Left lung (tissue), 10 donors: ENCODE measurements around the gene RRP12. TPM values are rescaled to one million over a fixed set of nuclear protein-coding genes. Genes with fewer than 3 reads are reported as not detected.
A peak's percentile ranks its signal among the peaks of the same experiment; 100 is the strongest.

Source experiments
- ATAC-seq: fragments of 200-7000 bp; cut with Tn5 transposase; one replicate; pipeline ENCODE4 v1.9.1; 2020; ENCODE audit warnings: moderate library complexity
- DNase-seq, 4 donors: peaks; one replicate each; pipeline ENCODE4 v3.0.0-alpha.2; 2013 to 2020
- H3K27ac ChIP-seq, 2 donors: fragments of 200-600 bp; sonication (generic) in 1 of 2; one replicate each; pipeline versions ENCODE4 v1.5.0 to v1.8.0; 2020 to 2021
- H3K27me3 ChIP-seq, 2 donors: fragments of 200-600 bp; sonication (generic) in 1 of 2; one replicate each; pipeline versions ENCODE4 v1.5.0 to v1.8.0; 2020 to 2021
- H3K36me3 ChIP-seq, 2 donors: fragments of 200-600 bp; sonication (generic) in 1 of 2; one replicate each; pipeline versions ENCODE4 v1.5.0 to v1.8.0; 2020 to 2021
- H3K4me1 ChIP-seq, 2 donors: fragments of 200-600 bp; one replicate each; pipeline ENCODE4 v1.8.0; 2021
- H3K4me3 ChIP-seq, 2 donors: fragments of 200-600 bp; sonication (generic) in 1 of 2; one replicate each; pipeline versions ENCODE4 v1.5.0 to v1.8.0; 2020 to 2021; ENCODE audit warnings: mild to moderate bottlenecking in 1 of 2
- H3K9me3 ChIP-seq, 2 donors: fragments of 200-600 bp; sonication (generic) in 1 of 2; one replicate each; pipeline versions ENCODE4 v1.5.0 to v1.8.0; 2020 to 2021
- intact Hi-C, 2 donors: fragments of 100-400 bp; cut with DNase I; formaldehyde crosslinking; loops; one replicate each; pipeline versions ENCODE4 v1.11.2 to v1.14.2; 2022
- polyA plus RNA-seq, 6 donors: library from polyadenylated mRNA; unstranded; fragments of 120-200 nt; gene quantifications; one replicate each; pipeline ENCODE4 v1.2.1, GENCODE V29; 2013; ENCODE audit not compliant: insufficient read length in 6 of 6
- total RNA-seq, 2 donors: library from RNA; stranded (reverse); fragmentation: NEBNext Ultra II Directional; extraction: Animal tissue kit (Norgen Biotek cat#: 25700); gene quantifications; one replicate each; pipeline ENCODE4 v1.2.1, GENCODE V29; 2021
- TF ChIP-seq, protein P1 (sequence below), 2 donors: fragments of 200-600 bp; sonication (generic) in 1 of 2; IDR thresholded peaks; one replicate each; pipeline versions ENCODE4 v1.5.0 to v1.8.0; 2021; ENCODE audit warnings: antibody characterized with exemption in 2 of 2
- donor health status: DM: no; HTN: yes; CAD: no.
- donor health status: DM: no; HTN: no; CAD: no.

The RRP12 gene
- total and polyA plus RNA-seq, 8 donors: 21.2 to 40.4 (median 24.8) TPM

DNA sequence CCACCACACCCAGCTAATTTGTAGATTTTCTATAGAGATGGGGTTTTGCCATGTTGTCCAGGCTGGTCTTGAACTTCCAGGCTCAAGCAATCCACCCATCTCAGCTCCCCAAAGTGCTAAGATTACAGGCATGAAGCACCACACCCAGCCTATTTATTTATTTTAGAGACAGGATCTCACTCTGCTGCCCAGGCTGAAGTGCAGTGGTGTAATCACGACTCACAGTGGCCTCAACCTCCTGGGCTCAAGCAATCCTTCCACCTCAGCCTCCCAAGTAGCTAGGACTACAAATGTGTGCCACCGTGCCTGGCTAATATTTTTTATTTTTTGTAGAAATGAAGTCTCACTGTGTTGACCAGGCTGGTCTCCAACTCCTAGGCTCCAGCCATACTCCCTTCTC, 59.7 kb downstream of the RRP12 start:
- intact Hi-C loops: no loop called here
- ATAC-seq: no peak
- TF ChIP-seq, protein P1, sequence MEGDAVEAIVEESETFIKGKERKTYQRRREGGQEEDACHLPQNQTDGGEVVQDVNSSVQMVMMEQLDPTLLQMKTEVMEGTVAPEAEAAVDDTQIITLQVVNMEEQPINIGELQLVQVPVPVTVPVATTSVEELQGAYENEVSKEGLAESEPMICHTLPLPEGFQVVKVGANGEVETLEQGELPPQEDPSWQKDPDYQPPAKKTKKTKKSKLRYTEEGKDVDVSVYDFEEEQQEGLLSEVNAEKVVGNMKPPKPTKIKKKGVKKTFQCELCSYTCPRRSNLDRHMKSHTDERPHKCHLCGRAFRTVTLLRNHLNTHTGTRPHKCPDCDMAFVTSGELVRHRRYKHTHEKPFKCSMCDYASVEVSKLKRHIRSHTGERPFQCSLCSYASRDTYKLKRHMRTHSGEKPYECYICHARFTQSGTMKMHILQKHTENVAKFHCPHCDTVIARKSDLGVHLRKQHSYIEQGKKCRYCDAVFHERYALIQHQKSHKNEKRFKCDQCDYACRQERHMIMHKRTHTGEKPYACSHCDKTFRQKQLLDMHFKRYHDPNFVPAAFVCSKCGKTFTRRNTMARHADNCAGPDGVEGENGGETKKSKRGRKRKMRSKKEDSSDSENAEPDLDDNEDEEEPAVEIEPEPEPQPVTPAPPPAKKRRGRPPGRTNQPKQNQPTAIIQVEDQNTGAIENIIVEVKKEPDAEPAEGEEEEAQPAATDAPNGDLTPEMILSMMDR (IDR thresholded peaks at IDR 0.05): no peak
- Histone ChIP-seq H3K4me1 (peaks cover 3 to 9% of the 10 kb centered on the region in 2 donors), H3K27me3 (no peaks in the 10 kb centered on the region), H3K4me3 (no peak overlapping the region), H3K9me3 (no peaks in the 10 kb centered on the region), H3K27ac (no peak overlapping the region), H3K36me3 (no peaks in the 10 kb centered on the region)
- no peak for DNase-seq

DNA sequence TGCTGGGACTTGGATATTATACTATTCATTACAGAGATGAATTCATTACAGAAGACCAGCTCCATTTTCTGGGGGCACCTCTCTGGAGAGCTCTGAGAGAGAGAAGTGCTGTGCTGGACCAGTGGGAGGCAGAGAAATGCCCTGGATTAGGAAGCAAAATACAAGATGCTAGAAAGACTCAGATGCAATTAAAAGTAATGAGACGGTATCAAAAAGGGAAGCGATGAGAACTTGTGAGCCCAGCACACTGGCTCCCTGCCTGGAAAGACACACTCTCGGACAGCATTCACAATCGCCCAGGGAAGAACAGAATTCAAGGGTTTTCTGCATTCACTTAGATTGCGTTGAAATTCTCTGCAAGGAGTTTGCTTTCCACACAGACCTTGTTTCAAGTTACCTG, 63.1 kb downstream of the RRP12 start:
- Histone ChIP-seq H3K4me1 (peaks cover 3 to 24% of the 10 kb centered on the region in 2 donors), H3K4me3 (no peak overlapping the region), H3K36me3 (no peaks in the 10 kb centered on the region), H3K9me3 (no peaks in the 10 kb centered on the region), H3K27me3 (no peaks in the 10 kb centered on the region), H3K27ac (no peak overlapping the region)
- TF ChIP-seq, protein P1 (IDR thresholded peaks at IDR 0.05): no peak
- intact Hi-C loops: no loop called here
- DNase-seq: no peak
- no peak for ATAC-seq

DNA sequence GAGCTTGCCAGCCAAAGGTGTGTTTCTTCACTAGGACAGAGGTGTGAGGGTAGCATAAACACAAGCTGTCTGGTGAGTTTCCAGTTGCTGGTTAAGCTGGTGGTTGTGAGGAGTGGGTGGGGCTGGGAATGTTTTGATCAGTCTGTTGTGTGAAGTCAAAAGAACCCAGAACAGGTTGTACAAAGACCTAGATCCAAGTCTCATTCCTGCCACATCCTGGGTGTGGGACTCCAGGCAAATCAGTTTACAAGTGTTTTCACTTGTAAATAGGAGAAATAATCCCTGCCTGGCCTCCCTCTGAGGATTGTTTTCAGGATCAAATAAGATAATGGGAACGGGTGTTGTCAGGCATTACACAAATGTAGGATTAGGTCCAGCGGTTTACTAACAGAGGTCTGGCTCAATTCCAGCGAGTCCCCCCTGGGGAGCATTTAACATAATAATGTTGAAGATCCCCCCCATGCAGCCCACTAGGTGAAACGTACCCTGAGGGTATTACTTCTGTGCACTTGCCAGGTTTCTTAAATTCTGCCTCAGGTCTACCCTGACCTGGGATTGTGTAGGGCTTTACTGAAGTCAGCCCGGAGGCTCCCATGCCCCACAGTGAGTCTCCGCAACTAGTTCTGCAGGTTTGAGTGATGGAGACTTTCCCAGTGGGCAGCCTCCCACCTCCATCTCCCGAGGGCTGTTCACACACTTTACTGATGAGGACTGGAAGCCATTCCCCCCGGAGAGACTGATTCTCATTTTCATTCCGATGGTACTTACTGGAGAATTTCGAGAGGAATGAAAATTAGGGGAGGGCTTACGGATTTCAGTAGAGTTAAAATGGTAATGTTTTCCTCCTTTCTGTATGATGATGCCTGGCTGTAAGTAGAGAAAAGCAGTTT, 64.0 kb downstream of the RRP12 start:
- H3K4me3 ChIP-seq: no peak overlapping the region
- peak; percentile 7 for ATAC-seq
- peak overlapping the region; percentile 33 to 99 for H3K27ac ChIP-seq
- H3K27me3 ChIP-seq: no peaks in the 10 kb centered on the region
- no peaks in the 10 kb centered on the region for H3K36me3 ChIP-seq
- H3K9me3 ChIP-seq: no peaks in the 10 kb centered on the region
- peak in 1 of 4 donors; percentile 41 for DNase-seq
- TF ChIP-seq, protein P1 (IDR thresholded peaks at IDR 0.05): no peak
- intact Hi-C loops: no loop called here
- peaks cover 5 to 32% of the 10 kb centered on the region in 2 donors for H3K4me1 ChIP-seq

DNA sequence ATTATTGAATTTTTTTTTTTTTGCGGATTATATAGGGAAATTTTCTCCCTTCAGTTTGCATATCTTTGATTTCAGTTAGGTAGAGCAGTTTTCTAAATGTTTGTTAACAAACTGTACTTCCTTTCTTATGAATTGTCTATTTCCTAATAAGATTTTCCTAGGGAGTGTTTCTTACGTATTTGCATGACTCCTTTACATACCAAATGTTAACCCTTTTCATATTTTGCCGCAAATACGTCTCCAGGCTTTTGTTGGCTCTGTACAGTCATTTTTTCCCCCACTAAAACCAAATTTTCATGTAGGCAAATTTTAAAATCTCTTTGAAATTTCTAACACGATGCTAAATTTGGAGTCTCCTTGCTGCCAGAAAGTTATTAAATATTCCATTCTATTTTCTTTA, 64.7 kb downstream of the RRP12 start:
- TF ChIP-seq, protein P1 (IDR thresholded peaks at IDR 0.05): no peak
- Histone ChIP-seq H3K36me3 (no peaks in the 10 kb centered on the region), H3K27ac (peak overlapping the region; percentile 33 to 99), H3K9me3 (no peaks in the 10 kb centered on the region), H3K27me3 (no peaks in the 10 kb centered on the region), H3K4me1 (peaks cover 13 to 40% of the 10 kb centered on the region in 2 donors), H3K4me3 (no peak overlapping the region)
- DNase-seq (no peak), ATAC-seq (no peak)
- intact Hi-C loops: no loop called here

DNA sequence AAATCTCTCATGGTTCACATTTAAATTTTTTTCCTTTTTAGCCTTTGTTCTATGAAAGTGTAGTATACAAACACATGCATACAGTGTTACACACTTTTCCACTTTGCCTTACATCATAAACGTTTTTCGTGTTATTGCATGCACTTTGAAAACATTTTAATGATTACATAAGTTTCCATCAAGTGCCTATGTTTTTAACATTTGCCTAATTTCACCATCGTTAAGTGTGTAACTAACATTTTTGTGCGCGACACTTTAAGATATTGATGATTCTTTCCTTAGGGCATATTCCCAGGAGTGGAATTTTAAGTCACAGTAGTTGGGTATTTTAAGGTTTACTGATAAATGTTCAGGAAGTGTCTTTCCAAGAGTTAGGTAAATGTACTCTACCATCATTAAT, 65.1 kb downstream of the RRP12 start:
- H3K27ac ChIP-seq: peak overlapping the region in 1 of 2 donors; percentile 99
- intact Hi-C loops: no loop called here

More for the DNA sequence above, 65.1 kb downstream of the RRP12 start:
- ATAC-seq (no peak), DNase-seq (no peak)
- no peak overlapping the region for H3K4me3 ChIP-seq
- peaks cover 17 to 44% of the 10 kb centered on the region in 2 donors for H3K4me1 ChIP-seq
- peaks cover 0 to 2% of the 10 kb centered on the region in 2 donors for H3K36me3 ChIP-seq
- no peaks in the 10 kb centered on the region for H3K27me3 ChIP-seq
- H3K9me3 ChIP-seq: no peaks in the 10 kb centered on the region
- TF ChIP-seq, protein P1 (IDR thresholded peaks at IDR 0.05): no peak
